GM12878 (cell line): ENCODE measurements around the gene SMIM5. TPM values are rescaled to one million over a fixed set of nuclear protein-coding genes. Genes with fewer than 3 reads are reported as not detected.

Experiments
- ATF7 ChIP-seq: fragments of 450-650 bp; IDR thresholded peaks from 2 replicates; pipeline ENCODE4 v1.6.1; 2016; ENCODE audit warnings: low read depth, mild to moderate bottlenecking
- BCLAF1 ChIP-seq: fragments of 450-650 bp; IDR thresholded peaks from 2 replicates; pipeline ENCODE4 v1.6.1; 2017; ENCODE audit warnings: antibody characterized with exemption, mild to moderate bottlenecking, moderate library complexity
- CEBPB ChIP-seq, 2 experiments: fragments of 150-350 bp in 1 of 2; IDR thresholded peaks; 2 replicates each; pipeline ENCODE4 v1.6.1; 2012 to 2014; ENCODE audit warnings: low read depth in 2 of 2, low read length in 2 of 2, borderline replicate concordance in 1 of 2, inconsistent platforms in 1 of 2
- CREM ChIP-seq: IDR thresholded peaks from 2 replicates; pipeline ENCODE4 v1.6.1; 2014; ENCODE audit warnings: antibody characterized with exemption, low read depth
- E2F4 ChIP-seq: IDR thresholded peaks from 2 replicates; pipeline ENCODE4 v1.6.1; 2012; ENCODE audit warnings: low read depth, low read length, improper control_type of control experiment
- EGR1 ChIP-seq, 2 experiments: IDR thresholded peaks; 1 replicate in 1 of 2; 2 replicates in 1 of 2; pipeline ENCODE4 v1.6.1; 2011 to 2012; ENCODE audit warnings: low read depth in 2 of 2, low read length in 2 of 2, borderline replicate concordance in 1 of 2, mild to moderate bottlenecking in 1 of 2, moderate library complexity in 1 of 2
- GABPA ChIP-seq: IDR thresholded peaks from 2 replicates; pipeline ENCODE4 v1.6.1; 2014; ENCODE audit warnings: antibody characterized with exemption, low read depth, mild to moderate bottlenecking, inconsistent platforms
- JUND ChIP-seq: IDR thresholded peaks from 2 replicates; pipeline ENCODE4 v1.6.1; 2012; ENCODE audit warnings: low read depth, mild to moderate bottlenecking, low read length, improper control_type of control experiment, moderate library complexity
- KDM1A ChIP-seq: fragments of 200-600 bp; sonication (generic); IDR thresholded peaks from 2 replicates; pipeline ENCODE4 v1.6.1; 2016; ENCODE audit warnings: borderline replicate concordance
- MAX ChIP-seq: IDR thresholded peaks from 2 replicates; pipeline ENCODE4 v1.6.1; 2012; ENCODE audit warnings: low read depth, low read length, improper control_type of control experiment
- NFIC ChIP-seq: IDR thresholded peaks from 2 replicates; pipeline ENCODE4 v1.6.1; 2012; ENCODE audit warnings: low read depth, mild to moderate bottlenecking, inconsistent platforms, low read length, moderate library complexity
- NKRF ChIP-seq: fragments of 450-650 bp; conservative IDR thresholded peaks from 2 replicates; pipeline ENCODE4 v1.6.1; 2017; ENCODE audit warnings: mild to moderate bottlenecking, moderate library complexity
- PKNOX1 ChIP-seq: fragments of 450-650 bp; IDR thresholded peaks from 2 replicates; pipeline ENCODE4 v1.6.1; 2016; ENCODE audit warnings: mild to moderate bottlenecking
- POLR2A ChIP-seq: IDR thresholded peaks from 2 replicates; pipeline ENCODE4 v1.6.1; 2011; ENCODE audit warnings: low read depth, mild to moderate bottlenecking, low read length
- SRF ChIP-seq, 2 experiments: IDR thresholded peaks; 2 replicates each; pipeline ENCODE4 v1.6.1; 2011; ENCODE audit warnings: low read depth in 2 of 2, low read length in 2 of 2, mild to moderate bottlenecking in 1 of 2, moderate library complexity in 1 of 2
- SUPT20H ChIP-seq: IDR thresholded peaks from 2 replicates; pipeline ENCODE4 v1.6.1; 2011; ENCODE audit warnings: low read depth, mild to moderate bottlenecking, low read length, moderate library complexity, borderline replicate concordance; ENCODE audit not compliant: control insufficient read depth
- TBL1XR1 ChIP-seq: IDR thresholded peaks from 2 replicates; pipeline ENCODE4 v1.6.1; 2012; ENCODE audit warnings: low read depth, low read length, improper control_type of control experiment
- USF1 ChIP-seq: IDR thresholded peaks from 2 replicates; pipeline ENCODE4 v1.6.1; 2011; ENCODE audit warnings: borderline replicate concordance, low read depth, mild to moderate bottlenecking, moderate library complexity, mixed read lengths, low read length; ENCODE audit not compliant: insufficient read depth; ENCODE audit errors: extremely low read length
- ZNF207 ChIP-seq: fragments of 450-650 bp; IDR thresholded peaks from 2 replicates; pipeline ENCODE4 v1.6.1; 2014; ENCODE audit warnings: antibody characterized with exemption, mild to moderate bottlenecking, borderline replicate concordance
- ZSCAN29 ChIP-seq: fragments of 450-650 bp; IDR thresholded peaks from 2 replicates; pipeline ENCODE4 v1.6.1; 2017; ENCODE audit warnings: mild to moderate bottlenecking, moderate library complexity
- polyA plus RNA-seq, 11 experiments: library from polyadenylated mRNA; depleted of rRNA in 4 of 11; unstranded in 6 of 11; stranded (reverse) in 5 of 11; fragments of >200 nt; fragmentation: Nextera tagmentation in 4 of 11; fragmentation: Illumina TruSeq in 1 of 11; extraction: Ambion mirVana in 4 of 11; extraction: Trizol in 1 of 11; gene quantifications; 1 replicate in 1 of 11; 2 replicates in 10 of 11; pipeline versions ENCODE4 v1.2.1 to v1.2.3, GENCODE V29; 2011 to 2016; ENCODE audit warnings: inconsistent platforms in 2 of 11, missing spikeins in 2 of 11, low read depth in 1 of 11
- total RNA-seq, 4 experiments: library from RNA; depleted of rRNA in 3 of 4; stranded (reverse); fragments of >200 nt in 3 of 4; fragmentation: Illumina TruSeq in 1 of 4; extraction: Trizol in 1 of 4; gene quantifications; 2 replicates each; pipeline versions ENCODE4 v1.2.1 to v1.2.3, GENCODE V29; 2013 to 2021

The SMIM5 gene
- total and polyA plus RNA-seq, 10 of the 15 experiments (the other 5 are each of a cell fraction or from before 2014, with no cell fraction given), result 0.08 to 0.11 TPM; not detected in 8

GRCh38 chr17:75666959-75667790 is 33.9 kb downstream of the SMIM5 start, which contains the start of the genes RECQL5 and SAP30BP (continued):
- TF ChIP-seq NKRF (peak; percentile 20; the same call in 1 of the 2 replicates), CREM (peak; percentile 99), PKNOX1 (peak; percentile 42; the same call in 1 of the 2 replicates), ZNF207 (no peak), E2F4 (peak; percentile 61; the same call in 1 of the 2 replicates), GABPA (peak; percentile 93), CEBPB (IDR thresholded peaks at IDR 0.05; ENCODE audit: borderline replicate concordance in 1 of 2, low read depth in 2 of 2, low read length in 2 of 2) (no peak), KDM1A (no peak), MAX (no peak), SRF (IDR thresholded peaks at IDR 0.05; ENCODE audit: low read depth in 2 of 2, low read length in 2 of 2) (0 out of 4 replicates have a peak, but pooled peaks of 1 of the 2 experiments have one; percentile 51), TBL1XR1 (0 out of 2 replicates have a peak, but pooled peaks have one; percentile 26), BCLAF1 (no peak), USF1 (no peak), POLR2A (peak; percentile 90), NFIC (no peak), ATF7 (peak; percentile 90), JUND (no peak), EGR1 (IDR thresholded peaks at IDR 0.05; ENCODE audit: borderline replicate concordance in 1 of 2, low read depth in 2 of 2, low read length in 2 of 2) (peak in 1 of 2 experiments; percentile 72; a peak in 2 of 3 replicates), SUPT20H (no peak), ZSCAN29 (no peak)
